Ishikawa (cell line): Measurements from ENCODE around the gene VWA8.

ENCODE experiments used
- RAD21 ChIP-seq: IDR thresholded peaks from 2 replicates; pipeline ENCODE4 v1.6.1; 2012; ENCODE audit warnings: low read depth
- YY1 ChIP-seq: IDR thresholded peaks from 2 replicates; pipeline ENCODE4 v1.6.1; 2012; ENCODE audit warnings: low read depth

- TF ChIP-seq RAD21, result no peak
- no peak for TF ChIP-seq YY1
Measured at GRCh38 chr13:41774605-41775218, 186.2 kb downstream of the VWA8 start.
